Endothelial cell of umbilical vein (primary cell): ENCODE results near the gene MAMDC2.
A peak's percentile ranks its signal among the peaks of the same experiment; 100 is the strongest.

Experiments
- CTCF ChIP-seq, 2 donors: IDR thresholded peaks; 1 replicate in 1 of 2; 2 replicates in 1 of 2; pipeline ENCODE4 v1.5.1; 2011; ENCODE audit warnings: low read length in 2 of 2, mild to moderate bottlenecking in 2 of 2, moderate library complexity in 2 of 2, control low read depth in 1 of 2, inconsistent platforms in 1 of 2, low read depth in 1 of 2; ENCODE audit not compliant: insufficient read depth in 1 of 2; ENCODE audit errors: extremely low read depth in 1 of 2
- EZH2 ChIP-seq: IDR thresholded peaks from 2 replicates; pipeline ENCODE4 v1.6.1; 2012; ENCODE audit warnings: borderline replicate concordance, low read depth, mild to moderate bottlenecking, moderate library complexity, low read length, inconsistent platforms; ENCODE audit not compliant: severe bottlenecking
- FOS ChIP-seq: IDR thresholded peaks from 2 replicates; pipeline ENCODE4 v1.6.1; 2011; ENCODE audit warnings: mild to moderate bottlenecking, low read length, moderate library complexity, borderline replicate concordance; ENCODE audit not compliant: insufficient read depth
- JUN ChIP-seq: IDR thresholded peaks from 2 replicates; pipeline ENCODE4 v1.6.1; 2011; ENCODE audit warnings: borderline replicate concordance, low read depth; ENCODE audit not compliant: insufficient read length, insufficient read depth
- POLR2A ChIP-seq: IDR thresholded peaks from 2 replicates; pipeline ENCODE4 v1.6.1; 2012; ENCODE audit warnings: low read depth, mild to moderate bottlenecking, control low read depth, low read length

DNA sequence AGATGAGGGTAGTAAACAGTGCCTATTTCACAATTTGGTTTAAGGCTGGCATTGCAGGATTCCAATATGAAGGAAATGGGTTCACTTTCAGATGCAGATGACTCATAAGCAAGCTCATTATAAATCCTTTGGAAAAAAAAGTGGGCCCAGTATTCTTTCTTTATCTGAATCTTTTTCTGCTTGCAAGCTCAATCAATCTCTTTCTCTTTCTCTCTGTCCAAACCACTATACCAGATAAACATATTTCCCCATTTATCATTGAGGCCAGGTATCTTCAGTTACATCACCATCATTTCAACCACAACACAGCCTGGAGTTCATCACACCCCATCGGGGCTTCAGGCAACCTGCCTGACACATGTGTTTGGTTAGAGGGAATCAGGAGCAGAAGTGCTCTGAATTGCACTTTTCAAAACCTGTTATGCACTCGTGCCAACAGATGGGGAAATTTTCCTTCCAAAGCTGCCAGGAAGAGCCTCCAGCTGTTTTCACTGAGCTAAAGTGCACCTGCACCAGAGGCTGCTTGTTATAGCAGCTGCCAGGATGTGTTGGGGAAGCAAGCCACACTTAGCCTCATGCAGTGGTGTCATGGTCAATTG lies 30.0 kb upstream of the MAMDC2 start:
- TF ChIP-seq POLR2A (no peak), CTCF (IDR thresholded peaks at IDR 0.05; ENCODE audit: extremely low read depth in 1 of 2, insufficient read depth in 1 of 2, low read depth in 1 of 2, low read length in 2 of 2) (no peak), EZH2 (no peak), FOS (peak; percentile 65), JUN (peak; percentile 26)
